Right kidney (tissue), 9 donors: ENCODE measurements around the gene MIEN1.
"Not testable (repeated sequence)": the region's sequence is repeated elsewhere in the genome, so short reads cannot be mapped to it uniquely, and the experiment has no call there.

Experiments used
- DNase-seq: peaks from one replicate; pipeline ENCODE4 v3.0.0-alpha.2; 2016
- long read RNA-seq, 8 donors: transcript quantifications; one replicate each; lab custom pipeline, GENCODE V29; 2026

The MIEN1 gene
- long read RNA-seq, donor 1, transcript MIEN1-201 (4 exons, 1,006 nt), result major isoform, 38 of 80 reads
- long read RNA-seq, donor 1, transcript MIEN1-206 (1 exons, 1,999 nt), result minor isoform, 32 of 80 reads
- long read RNA-seq, donor 1, transcript MIEN1-202 (3 exons, 825 nt), result minor isoform, 8 of 80 reads
- long read RNA-seq, donor 1, partial matches to known transcripts, result 0 of 80 reads
- long read RNA-seq, donor 1, other reads (novel, unspliced or antisense), result 0 of 80 reads
- long read RNA-seq, donor 2, transcript MIEN1-201 (4 exons, 1,006 nt), result minor isoform, 18 of 44 reads
- long read RNA-seq, donor 2, transcript MIEN1-206 (1 exons, 1,999 nt), result major isoform, 21 of 44 reads
- long read RNA-seq, donor 2, transcript MIEN1-202 (3 exons, 825 nt), result minor isoform, 5 of 44 reads
- long read RNA-seq, donor 2, partial matches to known transcripts, result 0 of 44 reads
- long read RNA-seq, donor 2, other reads (novel, unspliced or antisense), result 0 of 44 reads
- long read RNA-seq, donor 3, transcript MIEN1-201 (4 exons, 1,006 nt), result minor isoform, 15 of 57 reads
- long read RNA-seq, donor 3, transcript MIEN1-206 (1 exons, 1,999 nt), result major isoform, 39 of 57 reads
- long read RNA-seq, donor 3, partial matches to known transcripts, result 0 of 57 reads
- long read RNA-seq, donor 3, other reads (novel, unspliced or antisense), result 0 of 57 reads
- long read RNA-seq, donor 4, transcript MIEN1-201 (4 exons, 1,006 nt), result minor isoform, 24 of 114 reads
- long read RNA-seq, donor 4, transcript MIEN1-206 (1 exons, 1,999 nt), result major isoform, 37 of 114 reads
- long read RNA-seq, donor 4, partial matches to known transcripts, result 44 of 114 reads
- long read RNA-seq, donor 4, other reads (novel, unspliced or antisense), result 5 of 114 reads
- long read RNA-seq, donor 5, transcript MIEN1-201 (4 exons, 1,006 nt), result minor isoform, 23 of 96 reads
- long read RNA-seq, donor 5, transcript MIEN1-202 (3 exons, 825 nt), result minor isoform, 5 of 96 reads
- long read RNA-seq, donor 5, transcript MIEN1-206 (1 exons, 1,999 nt), result major isoform, 65 of 96 reads
- long read RNA-seq, donor 5, partial matches to known transcripts, result 0 of 96 reads
- long read RNA-seq, donor 5, other reads (novel, unspliced or antisense), result 0 of 96 reads
- long read RNA-seq, donor 6, transcript MIEN1-201 (4 exons, 1,006 nt), result minor isoform, 26 of 161 reads
- long read RNA-seq, donor 6, transcript MIEN1-206 (1 exons, 1,999 nt), result major isoform, 84 of 161 reads
- long read RNA-seq, donor 6, partial matches to known transcripts, result 49 of 161 reads
- long read RNA-seq, donor 6, other reads (novel, unspliced or antisense), result 0 of 161 reads
- long read RNA-seq, donor 7, result 0 reads
- long read RNA-seq, donor 8, transcript MIEN1-206 (1 exons, 1,999 nt), result minor isoform, 20 of 54 reads
- long read RNA-seq, donor 8, transcript MIEN1-201 (4 exons, 1,006 nt), result major isoform, 23 of 54 reads
- long read RNA-seq, donor 8, partial matches to known transcripts, result 5 of 54 reads
- long read RNA-seq, donor 8, other reads (novel, unspliced or antisense), result 0 of 54 reads

- DNase-seq, result peak; percentile 93
Measured at GRCh38 chr17:39730095-39730921, at the start of gene MIEN1. TSS of gene MIEN1 (minus strand) at chr17:39730532. CDS start at chr17:39730495, 37 bp downstream.

GRCh38 chr17:39777534-39778365 lies 47.4 kb upstream of the MIEN1 start:
- no peak for DNase-seq

GRCh38 chr17:39776252-39776651 lies 45.9 kb upstream of the MIEN1 start:
- DNase-seq, result no peak

GRCh38 chr17:39775031-39775430 lies 44.7 kb upstream of the MIEN1 start:
- DNase-seq, result no peak

- DNase-seq, result no peak
Measured at GRCh38 chr17:39774047-39774446, 43.7 kb upstream of the MIEN1 start.

- no peak for DNase-seq
Measured at GRCh38 chr17:39772987-39773934, 42.9 kb upstream of the MIEN1 start.

GRCh38 chr17:39772415-39772814 lies 42.1 kb upstream of the MIEN1 start:
- DNase-seq, result no peak

GRCh38 chr17:39769974-39770587 lies 39.7 kb upstream of the MIEN1 start:
- DNase-seq, result no peak

GRCh38 chr17:39767147-39767546 lies 36.8 kb upstream of the MIEN1 start:
- no peak for DNase-seq

GRCh38 chr17:39765766-39766165 lies 35.4 kb upstream of the MIEN1 start:
- DNase-seq, result no peak

- DNase-seq, result no peak
Measured at GRCh38 chr17:39765175-39765574, 34.8 kb upstream of the MIEN1 start.

GRCh38 chr17:39764171-39764570 lies 33.8 kb upstream of the MIEN1 start:
- not testable (repeated sequence) for DNase-seq

- DNase-seq, result no peak
Measured at GRCh38 chr17:39763051-39763820, 32.9 kb upstream of the MIEN1 start.

GRCh38 chr17:39761861-39762496 lies 31.6 kb upstream of the MIEN1 start:
- no peak for DNase-seq

GRCh38 chr17:39759204-39759603 lies 28.9 kb upstream of the MIEN1 start:
- DNase-seq, result no peak

GRCh38 chr17:39757931-39758873 lies 27.9 kb upstream of the MIEN1 start:
- no peak for DNase-seq
